HFF-Myc (cell line): Measurements from ENCODE around the gene POU3F3.

Source experiments
- DNase-seq: peaks from one replicate; pipeline ENCODE4 v3.0.0-alpha.2; 2011; ENCODE audit warnings: low read depth; ENCODE audit errors: extremely low read depth
- H3K4me3 ChIP-seq: replicated peaks from 2 replicates; pipeline ENCODE4 v1.5.1; 2011; ENCODE audit warnings: low read depth, mild to moderate bottlenecking, control low read depth, low read length
- CTCF ChIP-seq: IDR thresholded peaks from 2 replicates; pipeline ENCODE4 v1.5.1; 2012; ENCODE audit warnings: mild to moderate bottlenecking, low read depth, low read length, control low read depth; ENCODE audit errors: missing control alignments

The POU3F3 gene

GRCh38 chr2:104861351-104862057 lies 7.6 kb downstream of the POU3F3 start:
- no peak overlapping the region for H3K4me3 ChIP-seq
- DNase-seq, result no peak
- TF ChIP-seq CTCF, result no peak

- no peak overlapping the region for H3K4me3 ChIP-seq
- no peak for TF ChIP-seq CTCF
- no peak for DNase-seq
Measured at GRCh38 chr2:104862058-104862941, 8.4 kb downstream of the POU3F3 start.

GRCh38 chr2:104863146-104863467 lies 9.2 kb downstream of the POU3F3 start:
- TF ChIP-seq CTCF, result no peak
- no peak for DNase-seq
- H3K4me3 ChIP-seq, result no peak overlapping the region

GRCh38 chr2:104863468-104864279 lies 9.8 kb downstream of the POU3F3 start:
- TF ChIP-seq CTCF, result no peak
- H3K4me3 ChIP-seq, result no peak overlapping the region
- no peak for DNase-seq

- no peak for DNase-seq
- H3K4me3 ChIP-seq, result no peak overlapping the region
- no peak for TF ChIP-seq CTCF
Measured at GRCh38 chr2:104864280-104865095, 10.6 kb downstream of the POU3F3 start.

GRCh38 chr2:104865096-104865470 lies 11.2 kb downstream of the POU3F3 start:
- TF ChIP-seq CTCF, result no peak
- no peak for DNase-seq
- H3K4me3 ChIP-seq, result no peak overlapping the region
